Retinal pigment epithelial cell (primary cell): ENCODE results near the gene TLCD3B.

Experiments used
- DNase-seq: peaks from one replicate; pipeline ENCODE4 v3.0.0-alpha.2; 2010; ENCODE audit warnings: low read depth
- H3K4me3 ChIP-seq: 2 replicates; pipeline ENCODE4 v1.5.1; 2011; ENCODE audit warnings: mild to moderate bottlenecking, low read length, control low read depth, moderate library complexity
- TF ChIP-seq, protein P1 (sequence below): conservative IDR thresholded peaks from 2 replicates; pipeline ENCODE4 v1.5.1; 2011; ENCODE audit warnings: low read depth, low read length, control low read depth, inconsistent platforms

TLCD3B gene

DNA sequence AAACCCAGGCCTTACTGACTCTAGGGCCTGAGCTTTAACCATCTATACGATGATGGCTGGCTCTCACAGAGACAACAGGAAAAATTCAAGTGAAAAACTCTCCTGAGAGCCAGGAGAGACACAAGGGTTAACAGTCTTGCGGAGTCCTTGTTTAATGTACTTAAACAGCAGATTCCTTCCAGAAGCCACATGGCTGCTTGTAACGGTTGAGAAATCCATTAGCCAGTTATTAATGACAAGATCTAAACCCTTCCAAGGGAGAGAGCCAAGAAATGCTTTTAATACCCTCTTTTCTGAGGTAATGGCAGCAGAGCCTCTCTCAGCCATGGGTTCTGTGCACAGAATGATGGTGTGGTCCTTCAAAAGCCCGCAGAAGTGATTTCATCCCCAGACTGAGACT is 29.3 kb upstream of the TLCD3B start:
- no peak overlapping the region for H3K4me3 ChIP-seq
- TF ChIP-seq, protein P1, sequence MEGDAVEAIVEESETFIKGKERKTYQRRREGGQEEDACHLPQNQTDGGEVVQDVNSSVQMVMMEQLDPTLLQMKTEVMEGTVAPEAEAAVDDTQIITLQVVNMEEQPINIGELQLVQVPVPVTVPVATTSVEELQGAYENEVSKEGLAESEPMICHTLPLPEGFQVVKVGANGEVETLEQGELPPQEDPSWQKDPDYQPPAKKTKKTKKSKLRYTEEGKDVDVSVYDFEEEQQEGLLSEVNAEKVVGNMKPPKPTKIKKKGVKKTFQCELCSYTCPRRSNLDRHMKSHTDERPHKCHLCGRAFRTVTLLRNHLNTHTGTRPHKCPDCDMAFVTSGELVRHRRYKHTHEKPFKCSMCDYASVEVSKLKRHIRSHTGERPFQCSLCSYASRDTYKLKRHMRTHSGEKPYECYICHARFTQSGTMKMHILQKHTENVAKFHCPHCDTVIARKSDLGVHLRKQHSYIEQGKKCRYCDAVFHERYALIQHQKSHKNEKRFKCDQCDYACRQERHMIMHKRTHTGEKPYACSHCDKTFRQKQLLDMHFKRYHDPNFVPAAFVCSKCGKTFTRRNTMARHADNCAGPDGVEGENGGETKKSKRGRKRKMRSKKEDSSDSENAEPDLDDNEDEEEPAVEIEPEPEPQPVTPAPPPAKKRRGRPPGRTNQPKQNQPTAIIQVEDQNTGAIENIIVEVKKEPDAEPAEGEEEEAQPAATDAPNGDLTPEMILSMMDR = no peak
- DNase-seq = no peak

- DNase-seq = no peak
- no peak overlapping the region for H3K4me3 ChIP-seq
- TF ChIP-seq, protein P1 = peak; percentile 78
Observed at GRCh38 chr16:30054959-30055553, 24.0 kb upstream of the TLCD3B start.

DNA sequence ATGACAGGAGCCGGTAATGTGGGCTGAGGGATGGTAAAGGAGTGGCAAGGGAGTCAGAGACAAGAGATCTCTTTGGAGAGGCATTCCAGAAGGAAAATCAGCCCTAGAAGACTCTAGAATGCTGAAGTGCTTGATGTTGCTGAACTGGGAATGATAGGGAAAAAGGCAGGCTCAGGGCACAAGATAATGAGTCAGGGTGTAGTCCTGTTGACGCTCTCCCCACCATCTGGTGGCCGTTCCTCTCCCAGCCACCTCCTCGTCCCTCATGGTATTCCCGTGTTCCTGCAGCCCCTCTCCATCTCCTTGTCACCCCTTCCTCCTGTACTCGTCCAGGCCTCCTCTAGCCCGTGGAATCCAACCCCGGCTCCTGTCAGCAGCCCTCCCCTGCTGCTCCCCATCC is 23.4 kb upstream of the TLCD3B start:
- H3K4me3 ChIP-seq = no peak overlapping the region
- TF ChIP-seq, protein P1 = no peak
- DNase-seq = no peak

DNA sequence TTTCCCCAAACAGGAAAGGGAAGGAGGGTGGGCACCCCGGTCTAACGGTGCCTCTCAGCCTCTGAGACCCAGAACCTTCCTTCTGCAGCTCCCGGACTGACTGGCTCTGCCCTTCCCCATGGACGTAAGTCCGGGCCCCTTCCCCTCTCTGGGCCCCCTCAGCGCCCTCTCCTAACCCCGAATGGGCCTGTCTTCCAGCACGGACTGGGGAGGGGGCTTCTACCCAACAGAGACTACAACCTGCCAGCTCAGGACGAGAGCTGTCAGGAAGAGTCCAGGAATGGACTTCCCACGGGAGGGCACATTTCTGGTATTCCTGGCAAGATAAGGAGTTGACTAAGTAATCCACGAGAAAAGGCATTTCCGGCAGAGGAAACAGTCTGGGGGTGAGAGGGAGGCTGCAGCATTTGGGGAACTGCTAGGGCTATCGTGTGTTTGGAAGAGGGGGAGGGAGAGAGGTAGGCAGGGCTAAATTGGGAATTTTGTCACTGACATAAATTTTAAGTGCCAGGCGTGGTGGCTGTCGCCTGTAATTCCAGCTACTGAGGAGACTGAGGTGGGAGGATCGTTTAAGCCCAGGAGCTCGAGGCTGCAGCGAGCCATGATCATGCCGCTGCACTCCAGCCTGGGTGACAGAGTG is 22.4 kb upstream of the TLCD3B start:
- TF ChIP-seq, protein P1 = no peak

DNA sequence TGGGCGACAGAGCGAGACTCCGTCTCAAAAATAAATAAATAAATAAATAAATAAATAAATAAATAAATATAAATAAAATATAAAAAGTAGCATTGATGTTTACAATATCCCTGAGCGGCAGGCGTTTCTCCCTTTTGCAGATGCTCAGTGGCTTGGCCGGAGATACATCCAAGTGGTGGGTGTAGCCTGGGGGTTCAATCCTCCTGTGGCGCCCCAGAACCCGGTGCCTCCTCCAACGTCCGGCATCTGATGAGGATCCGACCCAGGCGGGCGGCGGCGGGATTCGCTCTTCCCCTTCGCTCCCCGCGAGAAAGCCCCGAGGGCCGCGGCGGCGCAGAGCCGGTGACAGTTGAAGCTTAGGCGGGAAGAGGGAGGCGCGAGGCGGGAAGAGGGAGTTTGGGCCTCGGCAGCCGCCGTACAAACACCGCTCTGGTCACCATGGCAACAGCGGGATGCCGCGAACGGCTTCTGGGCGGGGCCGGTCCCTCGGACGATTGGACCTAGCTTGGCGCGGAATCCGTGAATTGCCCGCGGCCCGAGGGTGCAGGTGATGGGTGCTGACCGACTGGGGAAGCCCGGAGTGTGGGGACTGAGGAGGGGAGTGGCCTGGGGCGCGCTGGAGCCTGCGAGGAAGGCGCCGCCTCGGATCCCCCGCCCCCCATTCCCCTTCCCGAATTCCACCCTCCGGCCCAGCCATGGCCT is 21.8 kb upstream of the TLCD3B start:
- TF ChIP-seq, protein P1 = no peak
- DNase-seq = no peak
- peak overlapping the region; percentile 66 for H3K4me3 ChIP-seq

More for the DNA sequence above, 22.4 kb upstream of the TLCD3B start:
- no peak for DNase-seq
- peak overlapping the region; percentile 66 for H3K4me3 ChIP-seq

- DNase-seq = no peak
- TF ChIP-seq, protein P1 = no peak
- no peak overlapping the region for H3K4me3 ChIP-seq
Observed at GRCh38 chr16:30051518-30051917, 20.4 kb upstream of the TLCD3B start.
